CD8-positive, alpha-beta memory T cell (primary cell): ENCODE data around the gene SELENOS. TPM values are rescaled to one million over a fixed set of nuclear protein-coding genes. Genes with fewer than 3 reads are reported as not detected.
A peak's percentile ranks its signal among the peaks of the same experiment; 100 is the strongest.
"Not testable (repeated sequence)": the region's sequence is repeated elsewhere in the genome, so short reads cannot be mapped to it uniquely, and the experiment has no call there.

Experiments
- CTCF ChIA-PET: fragments of 350-600 bp; sonication (Branson Sonifier 250); formaldehyde crosslinking; loops from one replicate; lab custom pipeline; 2021; ENCODE audit warnings: antibody characterized with exemption; lab: Charles Lee
- POLR2A ChIA-PET: fragments of 350-600 bp; sonication (Branson Sonifier 250); formaldehyde crosslinking; loops from one replicate; lab custom pipeline; 2021; ENCODE audit warnings: antibody characterized with exemption; lab: Charles Lee
- DNase-seq, 5 donors: peaks; one replicate each; pipeline versions ENCODE4 v3.0.0 to v3.0.0-alpha.2; 2020 to 2022; ENCODE audit warnings: mixed read lengths in 1 of 5
- H3K27ac ChIP-seq: one replicate; pipeline ENCODE4 v1.7.0; 2013; ENCODE audit warnings: low read depth, mild to moderate bottlenecking, low read length, moderate library complexity
- H3K27me3 ChIP-seq: 2 replicates; pipeline ENCODE4 v1.7.0; 2013; ENCODE audit warnings: low read length, mild to moderate bottlenecking; ENCODE audit not compliant: insufficient read depth, poor library complexity, severe bottlenecking
- H3K36me3 ChIP-seq: 2 replicates; pipeline ENCODE4 v1.7.0; 2013; ENCODE audit warnings: mild to moderate bottlenecking, low read length, moderate library complexity; ENCODE audit not compliant: insufficient read depth
- H3K4me1 ChIP-seq: 2 replicates; pipeline ENCODE4 v1.7.0; 2013; ENCODE audit warnings: mild to moderate bottlenecking, low read length, moderate library complexity; ENCODE audit not compliant: insufficient read depth
- H3K4me3 ChIP-seq: 2 replicates; pipeline ENCODE4 v1.7.0; 2013; ENCODE audit warnings: mild to moderate bottlenecking, low read length
- H3K9me3 ChIP-seq: 2 replicates; pipeline ENCODE4 v1.7.0; 2013; ENCODE audit warnings: mild to moderate bottlenecking, low read length
- H3K27ac Mint-ChIP-seq, 8 donors: one replicate each; pipeline ENCODE4 v1.8.0; 2020 to 2021; ENCODE audit warnings: mixed read lengths in 8 of 8, mild to moderate bottlenecking in 6 of 8, inconsistent platforms in 3 of 8, moderate library complexity in 3 of 8
- H3K27me3 Mint-ChIP-seq, 2 donors: one replicate each; pipeline ENCODE4 v1.8.0; 2020 to 2021; ENCODE audit warnings: mixed read lengths in 2 of 2, mild to moderate bottlenecking in 1 of 2, moderate library complexity in 1 of 2
- H3K36me3 Mint-ChIP-seq, 3 donors: one replicate each; pipeline ENCODE4 v1.8.0; 2020 to 2021; ENCODE audit warnings: mixed read lengths in 3 of 3, inconsistent platforms in 1 of 3, mild to moderate bottlenecking in 1 of 3
- H3K4me1 Mint-ChIP-seq, 3 donors: one replicate each; pipeline ENCODE4 v1.8.0; 2020 to 2021; ENCODE audit warnings: mixed read lengths in 3 of 3, inconsistent platforms in 1 of 3, mild to moderate bottlenecking in 1 of 3
- H3K4me3 Mint-ChIP-seq, 7 donors: one replicate each; pipeline ENCODE4 v1.8.0; 2020 to 2021; ENCODE audit warnings: mixed read lengths in 7 of 7, mild to moderate bottlenecking in 6 of 7, moderate library complexity in 4 of 7, inconsistent platforms in 2 of 7
- H3K9me3 Mint-ChIP-seq, 5 donors: one replicate each; pipeline ENCODE4 v1.8.0; 2020 to 2022; ENCODE audit warnings: mixed read lengths in 5 of 5, mild to moderate bottlenecking in 3 of 5, moderate library complexity in 2 of 5, inconsistent platforms in 1 of 5
- polyA plus RNA-seq: library from polyadenylated mRNA; unstranded; fragments of 300-500 nt; fragmentation: Illumina TruSeq; gene quantifications from one replicate; pipeline ENCODE4 v1.2.3, GENCODE V29; 2021
- total RNA-seq, 2 experiments: library from RNA; stranded (reverse); gene quantifications; one replicate each; pipeline ENCODE4 v1.2.3, GENCODE V29; 2021

Gene SELENOS
- total and polyA plus RNA-seq, 3 experiments from 2014 or later = 46.7 to 81.2 (median 47.8) TPM

GRCh38 chr15:101295607-101296161, 18.4 kb upstream of the SELENOS start:
- peaks cover 14% of the 10 kb centered on the region for H3K36me3 ChIP-seq
- no peaks in the 10 kb centered on the region for H3K9me3 Mint-ChIP-seq
- H3K27ac ChIP-seq = peak overlapping the region; percentile 98
- H3K4me1 ChIP-seq = peaks cover 28% of the 10 kb centered on the region
- no peaks in the 10 kb centered on the region for H3K9me3 ChIP-seq
- POLR2A ChIA-PET = interaction anchor here (1.0 to 1.4 kb wide), 6 partner anchors 38 to 428 kb away, joined by 3 to 7 read pairs (median 3); partner anchors contain the start of genes CHSY1 and TARS3
- peaks cover 0 to 34% (median 0%) of the 10 kb centered on the region in 3 donors for H3K36me3 Mint-ChIP-seq
- peaks cover 0 to 3% of the 10 kb centered on the region in 2 donors for H3K27me3 Mint-ChIP-seq
- peak overlapping the region; percentile 54 to 98 (median 92) for H3K27ac Mint-ChIP-seq
- H3K4me3 Mint-ChIP-seq = peak overlapping the region; percentile 91 to 96 (median 93)
- CTCF ChIA-PET = interaction anchor here (1.6 to 4.3 kb wide), 7 partner anchors 10 to 428 kb away, joined by 3 to 31 read pairs (median 8); partner anchors contain the start of gene TARS3
- H3K4me1 Mint-ChIP-seq = peaks cover 40 to 52% (median 43%) of the 10 kb centered on the region in 3 donors
- H3K27me3 ChIP-seq = no peaks in the 10 kb centered on the region
- H3K4me3 ChIP-seq = peak overlapping the region; percentile 93
- no peak for DNase-seq

GRCh38 chr15:101294731-101295606, 17.7 kb upstream of the SELENOS start, which contains the start of gene SNRPA1:
TSS of gene SNRPA1 (minus strand) at chr15:101295248. CDS start at chr15:101295178, 70 bp downstream.
- ChIA-PET POLR2A (interaction anchor here (0.9 to 2.3 kb wide), 11 partner anchors 10 to 429 kb away, joined by 3 to 9 read pairs (median 3); partner anchors contain the start of genes CHSY1, TARS3 and TM2D3), CTCF (interaction anchor here (0.9 to 4.3 kb wide), 10 partner anchors 9 to 429 kb away, joined by 3 to 31 read pairs (median 5); partner anchors contain the start of gene TARS3)
- peaks cover 18% of the 10 kb centered on the region for H3K36me3 ChIP-seq
- H3K27ac Mint-ChIP-seq = peak within 1 kb of the TSS; percentile 87 to 98 (median 97)
- peak within 1 kb of the TSS; percentile 98 for H3K27ac ChIP-seq
- H3K4me1 ChIP-seq = peaks cover 28% of the 10 kb centered on the region
- H3K4me3 ChIP-seq = peak within 1 kb of the TSS; percentile 93
- peak; percentile 95 to 99 (median 98) for DNase-seq
- peak within 1 kb of the TSS; percentile 91 to 96 (median 93) for H3K4me3 Mint-ChIP-seq
- no peaks in the 10 kb centered on the region for H3K9me3 ChIP-seq
- H3K9me3 Mint-ChIP-seq = no peaks in the 10 kb centered on the region
- no peaks in the 10 kb centered on the region for H3K27me3 ChIP-seq
- peaks cover 0 to 3% of the 10 kb centered on the region in 2 donors for H3K27me3 Mint-ChIP-seq
- H3K36me3 Mint-ChIP-seq = peaks cover 0 to 41% (median 4%) of the 10 kb centered on the region in 3 donors
- H3K4me1 Mint-ChIP-seq = peaks cover 46 to 59% (median 48%) of the 10 kb centered on the region in 3 donors

- peak overlapping the region; percentile 91 to 96 (median 93) for H3K4me3 Mint-ChIP-seq
- DNase-seq = no peak
- Histone ChIP-seq H3K27me3 (no peaks in the 10 kb centered on the region), H3K9me3 (no peaks in the 10 kb centered on the region), H3K4me3 (peak overlapping the region; percentile 93), H3K36me3 (peaks cover 25% of the 10 kb centered on the region), H3K27ac (no peak overlapping the region), H3K4me1 (peaks cover 33% of the 10 kb centered on the region)
- H3K9me3 Mint-ChIP-seq = no peaks in the 10 kb centered on the region
- H3K27ac Mint-ChIP-seq = peak overlapping the region in 7 of 8 donors; percentile 87 to 98 (median 97)
- H3K36me3 Mint-ChIP-seq = peaks cover 4 to 54% (median 12%) of the 10 kb centered on the region in 3 donors
- peaks cover 57 to 75% (median 64%) of the 10 kb centered on the region in 3 donors for H3K4me1 Mint-ChIP-seq
- ChIA-PET POLR2A (interaction anchor here (1.0 to 2.3 kb wide), 2 partner anchors 17 to 359 kb away, joined by 4 to 8 read pairs; partner anchors contain the start of gene TM2D3), CTCF (interaction anchor here (1.3 to 4.3 kb wide), 4 partner anchors 25 to 360 kb away, joined by 3 to 31 read pairs (median 6); no protein-coding TSS in a partner anchor)
- H3K27me3 Mint-ChIP-seq = peaks cover 0 to 3% of the 10 kb centered on the region in 2 donors
Measured at GRCh38 chr15:101293122-101293521, 15.8 kb upstream of the SELENOS start.

GRCh38 chr15:101288905-101289513, 11.7 kb upstream of the SELENOS start:
- Histone ChIP-seq H3K4me1 (peaks cover 29% of the 10 kb centered on the region), H3K36me3 (peaks cover 57% of the 10 kb centered on the region), H3K27me3 (no peaks in the 10 kb centered on the region), H3K9me3 (no peaks in the 10 kb centered on the region), H3K27ac (no peak overlapping the region), H3K4me3 (no peak overlapping the region)
- H3K4me3 Mint-ChIP-seq = peak overlapping the region in 1 of 7 donors; percentile 35
- H3K27ac Mint-ChIP-seq = peak overlapping the region in 7 of 8 donors; percentile 8 to 90 (median 75)
- peaks cover 45 to 69% (median 52%) of the 10 kb centered on the region in 3 donors for H3K4me1 Mint-ChIP-seq
- ChIA-PET POLR2A (interaction anchor here (0.9 kb wide), 1 partner anchor 352 kb away, joined by 3 read pairs; no protein-coding TSS in a partner anchor), CTCF (interaction anchor here (0.9 to 3.0 kb wide), 10 partner anchors 11 to 370 kb away, joined by 3 to 15 read pairs (median 4); no protein-coding TSS in a partner anchor)
- DNase-seq = peak in 2 of 5 donors; percentile 49 to 50
- H3K27me3 Mint-ChIP-seq = no peaks in the 10 kb centered on the region
- no peaks in the 10 kb centered on the region for H3K9me3 Mint-ChIP-seq
- H3K36me3 Mint-ChIP-seq = peaks cover 13 to 76% (median 28%) of the 10 kb centered on the region in 3 donors

- H3K27ac Mint-ChIP-seq = peak overlapping the region in 4 of 8 donors; percentile 27 to 38 (median 32)
- H3K9me3 Mint-ChIP-seq, DNase-seq, H3K27me3 ChIP-seq, H3K9me3 ChIP-seq, H3K4me3 Mint-ChIP-seq, H3K27me3 Mint-ChIP-seq, H3K27ac ChIP-seq, H3K4me3 ChIP-seq: not testable (repeated sequence)
- CTCF ChIA-PET = interaction anchor here (0.7 to 3.0 kb wide), 5 partner anchors 15 to 354 kb away, joined by 3 to 15 read pairs (median 8); no protein-coding TSS in a partner anchor
- Histone ChIP-seq H3K4me1 (peaks cover 14% of the 10 kb centered on the region), H3K36me3 (peaks cover 65% of the 10 kb centered on the region)
- POLR2A ChIA-PET = interaction anchor here (0.6 kb wide), 1 partner anchor 101 kb away, joined by 4 read pairs; no protein-coding TSS in a partner anchor
- H3K4me1 Mint-ChIP-seq = peaks cover 31 to 53% (median 36%) of the 10 kb centered on the region in 3 donors
- H3K36me3 Mint-ChIP-seq = peaks cover 14 to 82% (median 32%) of the 10 kb centered on the region in 3 donors
Measured at GRCh38 chr15:101287342-101287741, 10.1 kb upstream of the SELENOS start.

- H3K27me3 ChIP-seq = no peaks in the 10 kb centered on the region
- no peak overlapping the region for H3K4me3 ChIP-seq
- H3K36me3 Mint-ChIP-seq = peaks cover 14 to 84% (median 35%) of the 10 kb centered on the region in 3 donors
Measured at GRCh38 chr15:101286471-101287114, 9.3 kb upstream of the SELENOS start.

More at GRCh38 chr15:101286471-101287114, 9.3 kb upstream of the SELENOS start:
- Mint-ChIP-seq H3K4me1 (peaks cover 23 to 46% (median 29%) of the 10 kb centered on the region in 3 donors), H3K9me3 (no peaks in the 10 kb centered on the region), H3K27me3 (no peaks in the 10 kb centered on the region), H3K27ac (peak overlapping the region in 3 of 8 donors; percentile 26 to 66 (median 56)), H3K4me3 (no peak overlapping the region)
- ChIA-PET CTCF (interaction anchor here (0.8 to 3.0 kb wide), 6 partner anchors 8 to 354 kb away, joined by 3 to 12 read pairs (median 4); partner anchors contain the start of gene SNRPA1), POLR2A (no interaction called here)
- peaks cover 7% of the 10 kb centered on the region for H3K4me1 ChIP-seq
- H3K36me3 ChIP-seq = peaks cover 67% of the 10 kb centered on the region
- H3K9me3 ChIP-seq = no peaks in the 10 kb centered on the region
- H3K27ac ChIP-seq = no peak overlapping the region
- DNase-seq = no peak
